Mononuclear cell (primary cell): ENCODE measurements around the gene MRPL58. TPM values are rescaled to one million over a fixed set of nuclear protein-coding genes. Genes with fewer than 3 reads are reported as not detected.

Experiments
- H3K27me3 ChIP-seq: 2 replicates; pipeline ENCODE4 v1.6.0; 2011; ENCODE audit warnings: low read length, control low read depth; ENCODE audit not compliant: insufficient read depth
- H3K4me1 ChIP-seq: 2 replicates; pipeline ENCODE4 v1.5.1; 2011; ENCODE audit warnings: mild to moderate bottlenecking, low read length, control low read depth; ENCODE audit not compliant: insufficient read depth
- H3K4me3 ChIP-seq: 2 replicates; pipeline ENCODE4 v1.5.1; 2011; ENCODE audit warnings: mild to moderate bottlenecking, low read length, moderate library complexity
- H3K9me3 ChIP-seq: 2 replicates; pipeline ENCODE4 v1.5.1; 2011; ENCODE audit warnings: low read depth, mild to moderate bottlenecking, control low read depth, low read length
- total RNA-seq: library from RNA; depleted of rRNA; stranded (reverse); fragments of >200 nt; gene quantifications from one replicate; pipeline ENCODE4 v1.2.3, GENCODE V29; 2012

MRPL58 gene
- total RNA-seq, 1 donor: 8.6 TPM

DNA sequence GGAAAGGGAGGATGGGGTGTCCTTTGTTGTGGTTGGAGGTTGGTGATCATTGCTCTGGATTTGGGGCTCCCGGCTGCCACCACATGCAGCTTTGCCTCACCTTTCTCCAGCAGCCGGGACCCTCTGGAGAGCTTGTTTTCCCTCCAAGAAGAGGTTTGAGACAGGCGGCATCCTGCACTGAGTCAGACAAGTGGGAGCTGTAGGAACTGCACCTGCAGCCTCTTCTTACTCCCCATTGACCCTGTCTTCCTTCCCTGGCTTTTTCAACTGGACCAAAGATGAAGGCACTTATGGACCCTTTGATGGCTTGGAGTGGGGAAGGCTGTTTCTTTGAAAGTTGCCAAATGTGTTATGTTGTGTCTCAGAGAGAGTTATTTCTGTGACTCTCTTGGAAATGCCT is 51.2 kb downstream of the MRPL58 start:
- Histone ChIP-seq H3K4me3 (no peak overlapping the region), H3K4me1 (peaks cover 11% of the 10 kb centered on the region), H3K27me3 (no peaks in the 10 kb centered on the region), H3K9me3 (no peaks in the 10 kb centered on the region)

DNA sequence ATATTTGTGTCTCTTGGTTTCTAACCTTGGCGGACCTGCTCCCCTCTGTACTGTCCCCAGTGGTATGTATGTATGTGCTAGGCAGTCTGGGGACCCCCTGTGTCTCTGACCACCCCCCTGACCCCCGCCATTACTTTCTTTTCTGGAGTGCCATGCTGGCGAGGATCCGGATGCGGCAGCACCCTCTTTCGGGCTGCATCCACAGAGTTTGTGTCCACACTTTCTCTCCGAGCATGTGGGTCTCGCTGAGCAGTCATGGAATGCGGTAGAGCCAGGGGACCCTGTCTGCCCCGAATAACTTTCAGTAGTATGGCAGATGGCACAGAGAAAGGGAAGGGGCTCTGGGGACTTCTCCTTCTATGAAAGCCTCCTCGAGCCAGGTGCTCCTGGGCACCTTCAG is 51.6 kb downstream of the MRPL58 start:
- Histone ChIP-seq H3K27me3 (no peaks in the 10 kb centered on the region), H3K4me3 (no peak overlapping the region), H3K9me3 (no peaks in the 10 kb centered on the region), H3K4me1 (peaks cover 11% of the 10 kb centered on the region)

DNA sequence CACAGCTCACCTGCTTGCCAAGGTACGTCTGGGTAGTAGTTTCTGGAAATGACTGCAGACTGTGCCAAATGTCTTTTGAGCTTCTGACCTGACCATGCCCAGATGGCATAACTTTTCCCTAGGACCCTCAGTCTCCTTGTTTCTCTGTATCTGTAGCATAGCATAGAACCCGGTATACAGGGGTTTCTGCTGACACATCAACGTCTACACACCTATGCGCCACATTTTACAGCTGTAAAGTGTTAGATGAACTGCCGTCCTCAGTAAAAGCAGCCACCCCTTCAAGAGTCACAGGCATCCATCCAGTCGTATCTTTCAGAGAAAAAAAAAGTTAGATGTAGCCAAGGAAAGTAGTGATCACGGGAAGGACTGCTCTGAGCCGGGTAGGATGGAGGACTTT is 52.0 kb downstream of the MRPL58 start:
- H3K4me1 ChIP-seq: peaks cover 11% of the 10 kb centered on the region
- no peaks in the 10 kb centered on the region for H3K9me3 ChIP-seq
- no peak overlapping the region for H3K4me3 ChIP-seq
- no peaks in the 10 kb centered on the region for H3K27me3 ChIP-seq

DNA sequence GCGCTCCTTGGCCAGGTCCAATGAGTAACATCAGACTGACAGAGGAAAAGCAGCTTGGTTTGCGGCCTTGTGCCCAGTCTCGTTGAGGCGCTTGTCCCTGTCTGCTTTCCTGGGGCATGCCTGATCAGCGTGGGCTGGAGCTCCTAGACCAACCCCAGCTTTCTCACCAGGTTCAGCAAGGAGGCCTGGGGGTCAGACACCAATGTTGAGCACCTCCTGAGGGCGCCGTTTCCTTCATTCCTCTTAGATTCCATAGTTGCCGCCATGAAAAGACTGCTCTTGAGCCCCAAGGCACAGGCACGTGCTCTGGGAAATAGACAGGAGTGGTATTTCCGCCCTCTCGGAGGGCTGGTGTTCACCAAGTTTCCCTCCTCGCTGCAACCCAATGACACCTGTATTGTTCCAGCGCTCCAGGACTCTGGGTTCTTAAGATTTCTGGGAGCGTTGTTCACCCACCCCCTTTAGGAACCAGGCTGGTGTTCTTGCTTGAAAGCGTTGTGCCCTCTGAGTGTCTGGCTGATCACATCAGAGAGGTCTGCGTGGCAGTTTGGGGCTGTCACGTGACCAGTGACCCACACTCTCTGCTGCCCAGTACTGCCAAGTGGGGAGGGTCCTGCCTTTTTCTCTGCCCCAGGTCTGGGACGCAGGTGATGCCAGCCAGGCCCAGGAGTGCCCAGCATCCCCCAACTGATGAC is 52.5 kb downstream of the MRPL58 start:
- no peaks in the 10 kb centered on the region for H3K9me3 ChIP-seq

DNA sequence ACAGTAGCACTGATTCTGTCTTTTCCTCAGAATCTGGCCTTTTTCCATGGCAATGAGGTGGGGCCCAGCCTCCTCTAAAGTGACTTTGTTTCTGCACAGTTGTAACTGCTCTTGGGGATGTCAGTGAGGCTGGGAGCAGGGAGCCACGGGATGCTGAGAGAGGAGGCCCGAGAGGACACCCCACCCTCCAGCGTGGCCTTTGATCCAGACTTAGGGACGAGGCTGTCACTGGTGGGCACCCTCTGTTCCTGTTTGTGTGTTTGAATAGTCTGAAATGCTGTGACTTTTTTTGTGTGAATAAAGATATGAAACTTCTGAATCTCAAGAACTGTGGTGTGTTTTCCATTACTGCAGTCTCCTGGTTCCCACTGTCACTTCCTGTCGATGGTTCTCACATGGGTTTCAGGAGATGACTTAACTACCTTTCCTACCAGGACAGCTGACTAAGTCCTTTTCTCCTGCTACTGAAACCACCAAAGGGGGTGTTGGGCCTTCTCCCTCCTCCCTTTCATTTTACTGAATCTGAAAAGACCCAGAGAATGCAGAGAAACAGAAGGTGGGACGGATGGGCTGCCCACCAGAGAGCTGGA is 53.2 kb downstream of the MRPL58 start:
- Histone ChIP-seq H3K4me3 (no peak overlapping the region), H3K9me3 (no peaks in the 10 kb centered on the region), H3K4me1 (peaks cover 11% of the 10 kb centered on the region), H3K27me3 (no peaks in the 10 kb centered on the region)

More for the DNA sequence above, 52.5 kb downstream of the MRPL58 start:
- H3K4me3 ChIP-seq: no peak overlapping the region
- no peaks in the 10 kb centered on the region for H3K27me3 ChIP-seq
- peaks cover 11% of the 10 kb centered on the region for H3K4me1 ChIP-seq

DNA sequence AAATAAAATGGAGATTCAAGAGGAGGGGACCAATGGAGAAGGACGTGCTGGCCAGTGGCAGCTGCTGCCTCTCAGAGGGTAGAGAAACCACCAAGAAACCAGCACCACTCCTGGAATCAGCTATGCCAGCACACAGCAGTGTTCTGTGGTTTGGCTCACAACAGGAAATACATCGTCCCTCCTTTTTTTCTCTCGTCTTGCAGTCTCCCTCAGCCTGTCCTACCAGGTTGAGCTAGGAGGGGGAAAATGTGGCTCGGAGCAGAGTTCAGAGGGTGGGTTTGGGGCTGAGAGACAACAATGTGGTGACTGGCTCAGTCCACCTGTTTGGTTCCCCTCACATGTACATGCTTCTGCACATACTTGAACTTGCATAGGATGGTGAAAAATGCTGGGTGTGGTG is 55.4 kb downstream of the MRPL58 start:
- no peak overlapping the region for H3K4me3 ChIP-seq
- no peaks in the 10 kb centered on the region for H3K9me3 ChIP-seq
- H3K27me3 ChIP-seq: no peaks in the 10 kb centered on the region
- H3K4me1 ChIP-seq: peaks cover 11% of the 10 kb centered on the region

DNA sequence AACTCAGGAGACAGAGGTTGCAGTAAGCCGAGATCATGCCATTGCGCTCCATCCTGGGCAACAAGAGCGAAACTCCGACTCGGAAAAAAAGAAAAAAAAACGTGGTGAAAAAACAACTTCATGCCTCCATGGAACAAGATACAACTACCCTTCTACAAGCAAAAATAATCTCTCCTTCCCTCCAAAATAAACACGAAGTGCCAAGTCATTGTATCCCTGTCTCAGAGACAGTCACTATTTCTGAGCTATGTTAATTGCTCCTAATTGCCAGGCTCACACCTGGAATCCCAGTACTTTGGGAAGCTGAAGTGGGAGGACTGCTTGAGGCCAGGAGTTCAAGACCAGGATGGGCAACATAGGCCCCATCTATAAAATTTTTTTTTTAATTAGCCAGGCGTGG is 56.3 kb downstream of the MRPL58 start:
- H3K4me1 ChIP-seq: peaks cover 11% of the 10 kb centered on the region
- no peak overlapping the region for H3K4me3 ChIP-seq
- H3K27me3 ChIP-seq: no peaks in the 10 kb centered on the region
- no peaks in the 10 kb centered on the region for H3K9me3 ChIP-seq

DNA sequence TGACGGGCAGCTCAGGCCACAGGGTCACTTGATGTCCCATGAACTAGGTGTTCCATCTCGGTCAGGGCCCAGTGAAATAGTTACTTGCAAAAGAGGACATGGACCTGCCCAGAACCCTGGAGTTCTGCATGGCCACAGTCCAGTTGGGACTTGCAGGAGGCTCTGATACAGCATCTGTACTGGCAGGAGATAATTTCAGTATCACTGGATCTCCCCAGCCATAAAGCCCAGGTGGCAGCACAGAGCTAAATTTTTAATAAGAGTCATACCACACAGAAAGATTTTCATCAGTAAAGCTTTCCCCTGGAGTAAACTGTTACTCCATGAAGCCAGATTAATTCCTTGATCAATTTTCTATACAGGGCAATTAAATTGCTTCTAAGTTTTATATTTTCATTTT is 57.3 kb downstream of the MRPL58 start:
- Histone ChIP-seq H3K9me3 (no peaks in the 10 kb centered on the region), H3K4me1 (peaks cover 11% of the 10 kb centered on the region), H3K27me3 (no peaks in the 10 kb centered on the region), H3K4me3 (no peak overlapping the region)

Other genes starting within 250 kb of the MRPL58 start
- 14.9 TPM for gene NAT9, start 236.3 kb upstream of the MRPL58 start, total RNA-seq
- gene GRIN2C, start 152.8 kb upstream of the MRPL58 start, total RNA-seq: not detected
- 1.3 TPM for gene FDXR, start 139.7 kb upstream of the MRPL58 start, total RNA-seq
- gene FADS6, start 119.0 kb upstream of the MRPL58 start, total RNA-seq: not detected
- not detected for gene USH1G, start 89.4 kb upstream of the MRPL58 start, total RNA-seq
- gene OTOP2, start 88.4 kb upstream of the MRPL58 start, total RNA-seq: not detected
- not detected for gene OTOP3, start 76.8 kb upstream of the MRPL58 start, total RNA-seq
- gene HID1, start 39.9 kb upstream of the MRPL58 start, total RNA-seq: 3.1 TPM
- gene CDR2L, start 25.0 kb upstream of the MRPL58 start, total RNA-seq: 0.31 TPM
- 150 TPM for gene ATP5PD, start 34.3 kb downstream of the MRPL58 start, total RNA-seq
- gene KCTD2, start 34.6 kb downstream of the MRPL58 start, total RNA-seq: 18.6 TPM
- 13.0 TPM for gene SLC16A5, start 75.3 kb downstream of the MRPL58 start, total RNA-seq
- 1.4 TPM for gene ARMC7, start 97.3 kb downstream of the MRPL58 start, total RNA-seq
- 24.3 TPM for gene NT5C, start 119.1 kb downstream of the MRPL58 start, total RNA-seq
- gene JPT1, start 141.8 kb downstream of the MRPL58 start, total RNA-seq: 33.5 TPM
- 64.4 TPM for gene SUMO2, start 170.3 kb downstream of the MRPL58 start, total RNA-seq
- gene NUP85, start 193.0 kb downstream of the MRPL58 start, total RNA-seq: 25.6 TPM
- gene GGA3, start 248.9 kb downstream of the MRPL58 start, total RNA-seq: 36.9 TPM
- 27.1 TPM for gene MRPS7, start 249.2 kb downstream of the MRPL58 start, total RNA-seq